HG03521 (cell line): ENCODE measurements around the gene GNA14.
"Not testable (repeated sequence)": the region's sequence is repeated elsewhere in the genome, so short reads cannot be mapped to it uniquely, and the experiment has no call there.

Source experiments
- ATAC-seq: cut with Tn5 transposase; IDR thresholded peaks from one replicate; pipeline ENCODE4 v1.9.1; 2021; ENCODE audit warnings: mild to moderate bottlenecking, moderate library complexity; ENCODE audit not compliant: unreplicated experiment

GNA14 gene

DNA sequence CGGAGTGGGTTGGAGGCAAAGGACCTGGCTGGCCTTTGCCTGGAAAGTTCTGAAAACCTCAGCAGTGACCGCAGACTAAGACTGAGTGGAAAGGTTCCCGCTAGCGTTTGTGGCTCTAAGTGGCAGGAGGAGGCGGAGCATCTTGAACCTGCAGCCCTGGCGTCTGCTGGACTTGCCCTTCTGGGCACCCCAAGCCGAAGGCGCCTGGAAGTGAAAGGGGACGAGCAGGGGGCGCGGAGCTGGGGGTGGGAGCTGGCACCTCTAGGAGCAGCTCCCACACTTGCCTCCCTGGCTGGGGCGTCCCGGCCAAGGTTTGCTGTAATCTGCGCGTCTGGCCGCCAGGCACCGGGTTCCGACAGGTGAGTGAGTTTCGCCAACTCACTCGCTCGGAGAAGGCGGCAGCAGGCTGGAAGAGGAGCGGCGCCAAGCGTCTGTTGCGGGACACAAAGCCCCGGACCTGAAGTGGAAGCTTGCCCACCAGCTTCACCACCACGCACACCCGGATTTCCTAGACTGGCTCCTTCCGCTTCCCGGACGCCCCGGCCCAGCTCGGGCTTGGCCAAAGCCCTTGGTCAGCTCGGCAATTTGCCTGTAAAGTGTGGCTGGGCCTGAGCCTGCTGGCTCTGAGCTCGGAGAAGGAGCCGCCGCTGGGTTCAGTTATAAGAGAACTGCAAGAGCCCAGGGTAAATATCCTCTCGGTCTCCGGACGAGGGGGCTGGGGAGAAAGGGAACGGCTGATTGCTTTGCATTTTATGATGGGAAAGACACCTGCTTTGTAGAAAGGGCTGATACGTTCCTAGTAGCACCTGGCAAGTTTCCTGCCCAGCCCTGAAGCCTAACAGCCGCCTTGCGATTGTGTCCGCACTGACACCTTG, at the start of gene GNA14:
Gene GNA14 (minus strand): TSS at position 89 of the 875 bp plus-strand sequence. CDS start 529 bp downstream, outside the sequence.
- no peak for ATAC-seq

DNA sequence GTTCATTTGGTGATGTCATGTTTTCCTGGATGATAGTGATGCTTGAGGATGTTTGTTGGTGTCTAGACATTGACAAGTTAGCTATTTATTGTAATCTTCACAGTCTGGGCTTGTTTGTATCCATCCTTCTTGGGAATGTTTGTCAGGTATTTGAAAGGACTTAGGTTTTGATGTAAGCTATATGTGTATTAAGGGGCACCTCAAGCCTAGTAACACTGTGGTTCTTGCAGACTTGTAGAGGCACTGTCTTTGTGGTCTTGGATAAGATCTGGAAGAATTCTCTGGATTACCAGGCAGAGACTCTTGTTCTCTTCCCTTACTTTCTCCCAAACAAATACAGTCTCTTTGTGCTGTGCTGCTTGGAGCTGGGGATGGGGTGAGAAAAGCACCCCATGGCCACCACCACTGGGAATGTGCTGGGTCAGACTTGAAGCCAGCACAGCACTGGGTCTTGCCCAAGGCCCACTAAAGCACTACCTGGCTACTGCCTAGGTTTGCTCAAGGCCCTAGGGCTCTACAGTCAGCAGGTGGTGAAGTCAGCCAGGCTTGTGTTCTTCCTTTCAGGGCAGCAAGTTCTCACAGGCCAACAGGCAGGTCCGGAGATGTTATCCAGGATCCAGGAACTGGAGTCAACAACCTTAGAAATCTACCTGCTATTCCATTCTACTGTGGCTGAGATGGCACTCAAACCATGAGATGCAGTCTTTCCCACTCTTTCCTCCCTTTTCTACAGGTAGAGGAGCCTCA, 49.3 kb upstream of the GNA14 start:
- ATAC-seq = no peak

DNA sequence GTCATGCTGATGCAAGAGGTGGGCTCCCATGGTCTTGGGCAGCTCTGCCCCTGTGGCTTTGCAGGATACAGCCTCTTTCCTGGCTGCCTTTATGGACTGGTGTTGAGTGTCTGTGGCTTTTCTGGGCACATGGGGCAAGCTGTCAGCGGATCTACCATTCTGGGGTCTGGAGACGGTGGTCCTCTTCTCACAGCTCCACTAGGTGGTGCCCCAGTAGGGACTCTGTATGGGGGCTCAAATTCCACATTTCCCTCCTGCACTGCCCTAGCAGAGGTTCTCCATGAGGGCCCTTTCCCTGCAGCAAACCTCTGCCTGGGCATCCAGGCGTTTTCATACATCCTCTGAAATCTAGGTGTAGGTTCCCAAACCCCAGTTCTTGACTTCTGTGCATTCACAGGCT, 42.6 kb upstream of the GNA14 start:
- ATAC-seq = not testable (repeated sequence)

DNA sequence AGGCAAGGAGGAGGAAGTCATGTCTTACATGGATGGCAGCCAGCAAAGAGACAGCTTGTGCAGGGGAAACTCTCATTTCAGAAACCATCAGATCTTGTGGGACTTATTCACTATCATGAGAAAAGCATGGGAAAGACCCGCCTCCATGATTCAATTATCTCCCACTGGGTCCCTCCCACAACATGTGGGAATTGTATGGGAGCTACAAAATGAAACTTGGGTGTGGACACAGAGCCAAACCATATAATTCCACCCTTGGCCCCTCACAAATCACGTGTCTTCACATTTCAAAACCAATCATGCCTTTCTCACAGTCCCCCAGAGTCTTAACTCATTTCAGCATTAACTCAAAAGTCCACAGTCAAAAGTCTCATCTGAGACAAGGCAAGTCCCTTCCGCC, 42.0 kb upstream of the GNA14 start:
- not testable (repeated sequence) for ATAC-seq

DNA sequence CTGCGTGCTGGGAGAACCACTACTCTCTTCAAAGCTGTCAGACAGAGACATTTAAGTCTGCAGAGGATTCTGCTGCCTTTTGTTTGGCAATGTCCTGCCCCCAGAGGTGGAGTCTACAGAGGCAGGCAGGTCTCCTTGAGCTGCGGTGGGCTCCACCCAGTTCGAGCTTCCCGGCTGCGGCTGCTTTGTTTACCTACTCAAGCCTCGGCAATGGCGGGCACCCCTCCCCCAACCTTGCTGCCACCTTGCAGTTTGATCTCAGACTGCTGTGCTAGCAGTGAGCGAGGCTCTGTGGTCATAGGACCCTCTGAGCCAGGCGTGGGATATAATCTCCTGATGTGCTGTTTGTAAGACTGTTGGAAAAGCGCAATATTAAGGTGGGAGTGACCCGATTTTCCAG, 39.6 kb upstream of the GNA14 start:
- not testable (repeated sequence) for ATAC-seq

DNA sequence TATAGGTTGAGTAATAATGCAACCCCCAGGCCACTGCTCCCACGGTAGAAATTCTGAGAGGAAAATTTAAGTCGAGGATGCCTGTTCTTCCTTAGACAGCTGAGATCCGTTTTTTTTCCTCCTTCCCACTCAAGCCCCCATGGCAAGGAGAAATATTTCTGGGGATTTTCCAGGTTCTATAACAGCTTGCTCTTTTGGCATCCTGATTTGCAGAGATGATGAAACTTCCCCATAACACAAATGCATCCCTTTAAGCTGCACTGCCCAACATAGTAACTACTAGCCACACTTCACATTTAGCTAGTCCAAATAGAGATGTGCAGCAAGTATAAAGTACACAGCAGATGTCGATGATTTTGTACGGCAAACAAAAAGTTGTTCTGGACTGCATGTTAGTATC, 32.5 kb upstream of the GNA14 start:
- ATAC-seq = no peak

DNA sequence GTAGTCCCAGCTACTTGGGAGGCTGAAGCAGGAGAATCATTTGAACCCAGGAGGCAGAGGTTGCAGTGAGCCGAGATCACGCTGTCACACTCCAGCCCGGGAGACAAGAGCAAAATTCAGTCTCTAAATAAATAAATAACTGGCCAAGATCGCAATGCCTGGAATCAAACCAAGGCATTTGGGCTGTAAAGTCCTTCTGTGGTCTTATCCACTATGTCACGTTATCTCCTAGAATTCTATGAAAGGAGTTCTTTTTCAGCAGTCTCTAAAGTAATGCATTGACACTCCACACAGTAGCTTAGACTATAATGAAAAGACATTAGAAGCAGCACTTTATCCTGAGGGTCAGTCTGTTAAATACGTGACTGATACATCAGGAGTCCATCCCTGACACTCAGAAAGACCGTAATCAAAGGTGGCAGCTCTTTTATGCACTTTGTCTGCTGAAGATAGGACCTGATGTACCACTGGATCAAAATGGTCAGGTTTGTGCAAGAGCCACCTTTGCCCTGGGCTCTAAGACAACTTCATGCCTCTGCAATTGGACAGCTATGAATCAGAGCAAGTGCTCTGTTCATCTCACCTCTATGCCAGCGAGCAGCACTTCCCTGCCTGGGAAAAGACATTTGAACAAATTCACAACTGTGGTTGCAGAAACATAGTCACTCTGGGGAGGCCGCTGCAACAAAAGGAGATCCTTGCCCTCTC, 31.7 kb upstream of the GNA14 start:
- no peak for ATAC-seq

DNA sequence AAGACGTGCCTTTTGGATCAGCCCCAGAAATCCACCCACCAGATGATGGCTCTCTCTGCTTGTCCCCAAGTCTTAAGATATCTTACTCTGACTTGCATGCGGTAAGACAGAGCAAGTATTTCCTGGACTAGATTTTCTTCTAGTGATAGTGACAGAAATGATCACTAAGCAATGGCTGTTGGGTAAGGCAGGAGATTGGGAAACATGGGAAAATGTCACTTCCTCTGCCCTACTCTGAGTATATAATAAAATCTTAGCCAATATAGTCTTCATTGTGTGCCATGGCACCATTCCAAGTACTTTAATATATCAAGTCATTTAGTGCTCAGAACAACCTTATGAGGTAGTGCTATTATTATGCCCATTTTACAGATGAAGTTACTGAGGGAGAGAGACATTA, 31.0 kb upstream of the GNA14 start:
- ATAC-seq = no peak

DNA sequence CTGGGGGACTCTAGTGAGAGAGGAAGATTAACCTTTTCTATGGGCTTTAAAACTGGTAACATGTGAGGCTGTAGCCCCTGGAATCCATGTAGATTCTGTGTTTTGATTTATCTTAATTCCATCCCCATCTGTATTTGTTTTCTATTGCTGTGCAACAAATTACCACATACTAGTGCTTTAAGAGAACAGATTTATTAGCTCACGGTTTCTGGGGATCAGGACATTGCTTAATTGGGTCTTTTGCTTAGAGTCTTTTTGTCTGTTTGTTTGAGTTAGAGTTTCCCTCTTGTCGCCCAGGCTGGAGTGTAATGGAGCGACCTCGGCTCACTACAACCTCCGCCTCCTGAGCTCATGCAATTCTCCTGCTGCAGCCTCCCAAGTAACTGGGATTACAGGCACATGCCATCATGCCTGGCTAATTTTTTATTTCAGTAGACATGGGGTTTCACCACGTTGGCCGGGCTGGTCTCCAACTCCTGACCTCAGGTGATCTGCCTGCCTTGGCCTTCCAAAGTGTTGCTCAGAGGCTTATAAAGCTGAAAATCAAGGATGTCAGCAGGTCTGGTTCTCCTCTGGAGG, 29.9 kb upstream of the GNA14 start:
- no peak for ATAC-seq

DNA sequence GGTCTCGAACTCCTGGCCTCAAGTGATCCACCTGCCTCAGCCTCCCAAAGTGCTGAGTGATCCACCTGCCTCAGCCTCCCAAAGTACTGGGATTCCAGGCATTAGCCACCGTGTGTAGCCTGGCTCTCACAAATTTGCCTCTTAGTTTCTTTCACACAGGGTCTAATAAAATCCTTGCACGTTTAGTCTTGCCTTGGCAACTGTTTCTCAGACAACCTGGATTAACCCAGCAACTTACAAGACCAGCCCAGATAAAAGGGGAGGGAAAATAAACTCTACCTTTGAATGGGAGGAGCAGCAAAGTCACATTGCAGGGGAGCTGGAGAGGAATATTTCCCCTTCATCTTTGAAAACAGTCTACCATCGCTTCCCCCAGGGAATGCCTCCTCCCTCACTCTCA, 29.3 kb upstream of the GNA14 start:
- ATAC-seq = no peak

DNA sequence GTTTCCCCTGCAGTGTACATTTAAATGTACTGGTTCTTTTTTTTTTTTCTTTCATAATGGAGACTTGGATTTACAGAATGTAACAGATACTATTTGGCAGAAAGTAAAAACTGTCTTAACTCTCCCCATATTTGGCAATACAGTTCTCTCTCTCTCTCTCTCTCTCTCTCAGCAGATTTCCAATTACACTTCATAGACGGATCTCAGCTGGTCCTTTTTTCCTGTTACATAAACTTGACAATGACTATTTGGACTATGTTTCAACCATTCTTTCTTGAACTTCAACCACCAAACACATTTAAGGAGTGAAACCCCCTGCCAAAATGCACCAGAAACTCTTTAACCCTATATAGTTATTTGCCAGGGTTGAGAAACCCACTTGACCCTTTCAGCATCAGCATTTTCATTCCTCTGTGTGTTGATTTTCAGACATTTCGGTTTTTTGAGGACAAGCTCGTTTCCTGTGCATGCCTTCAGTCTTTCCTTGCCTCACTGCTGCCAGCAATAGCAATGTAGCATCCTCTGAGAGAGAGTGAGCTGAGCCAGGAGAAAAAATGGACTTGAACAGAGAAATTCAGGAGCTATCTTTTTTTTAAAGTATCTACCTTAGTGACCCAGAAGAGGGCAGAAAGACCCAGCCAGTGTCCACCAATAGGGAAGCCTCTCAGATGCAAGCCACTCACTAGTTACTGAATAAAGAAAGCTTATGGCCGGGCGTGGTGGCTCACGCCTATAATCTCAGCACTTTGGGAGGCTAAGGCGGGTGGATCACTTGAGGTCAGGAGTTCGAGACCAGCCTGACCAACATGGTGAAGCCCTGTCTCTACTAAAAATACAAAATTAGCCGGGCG, 26.0 kb upstream of the GNA14 start:
- ATAC-seq = no peak

DNA sequence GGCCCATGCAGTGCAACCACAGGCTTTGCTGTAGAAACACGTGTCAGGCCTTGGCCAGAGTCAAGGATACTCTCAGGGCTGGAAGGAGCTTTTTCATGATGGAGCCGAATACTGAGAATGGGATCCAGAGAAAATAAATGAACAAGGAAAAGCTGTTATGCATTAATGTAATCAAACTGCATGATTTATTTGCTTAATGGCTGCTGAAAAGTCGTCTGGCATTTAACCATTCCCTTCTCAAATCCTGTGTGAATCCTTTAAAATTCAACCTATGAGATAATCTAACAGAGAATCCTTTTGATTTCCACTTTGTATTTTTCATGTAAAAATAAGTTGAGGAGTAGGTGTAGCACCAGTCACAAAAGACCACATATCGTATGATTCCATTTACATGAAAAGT, 24.1 kb upstream of the GNA14 start:
- ATAC-seq = no peak

DNA sequence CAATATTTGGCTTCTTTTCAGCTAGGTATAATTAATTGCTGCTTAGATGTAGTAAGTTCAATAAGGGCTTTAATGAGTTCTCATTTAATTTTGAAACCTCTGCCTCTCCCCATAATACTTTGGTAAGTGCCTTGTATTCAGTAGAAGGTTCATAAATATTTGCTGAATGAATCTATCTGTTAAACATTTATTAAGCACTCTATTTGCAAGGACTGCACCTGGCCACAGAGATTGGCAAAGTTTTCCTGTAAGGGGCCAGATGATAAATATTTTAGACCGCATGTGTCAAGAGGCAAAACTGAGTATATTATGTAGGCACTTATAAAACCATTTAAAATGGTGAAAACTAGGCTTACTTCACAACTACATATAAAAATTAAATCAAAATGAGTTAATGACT, 19.0 kb upstream of the GNA14 start:
- no peak for ATAC-seq

DNA sequence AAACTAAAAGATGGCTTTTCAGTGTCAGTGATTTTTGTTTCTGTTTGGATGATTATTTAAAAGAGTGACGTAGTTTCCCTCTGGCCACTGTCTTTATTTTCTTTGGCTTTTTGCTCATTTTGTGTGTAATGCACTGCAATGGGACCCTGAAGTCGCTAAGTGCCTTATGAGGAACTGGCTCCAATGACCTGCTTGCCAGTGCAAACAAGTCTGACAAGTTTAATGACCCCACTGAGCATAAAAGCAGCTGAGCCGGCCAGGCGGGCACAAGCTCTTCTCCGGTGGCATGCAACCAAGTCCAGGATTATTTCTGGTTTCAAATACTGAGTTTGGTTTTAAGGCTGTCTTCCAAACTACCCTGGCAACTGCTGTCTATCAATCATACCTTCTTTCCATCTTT, 15.6 kb upstream of the GNA14 start:
- ATAC-seq = no peak

DNA sequence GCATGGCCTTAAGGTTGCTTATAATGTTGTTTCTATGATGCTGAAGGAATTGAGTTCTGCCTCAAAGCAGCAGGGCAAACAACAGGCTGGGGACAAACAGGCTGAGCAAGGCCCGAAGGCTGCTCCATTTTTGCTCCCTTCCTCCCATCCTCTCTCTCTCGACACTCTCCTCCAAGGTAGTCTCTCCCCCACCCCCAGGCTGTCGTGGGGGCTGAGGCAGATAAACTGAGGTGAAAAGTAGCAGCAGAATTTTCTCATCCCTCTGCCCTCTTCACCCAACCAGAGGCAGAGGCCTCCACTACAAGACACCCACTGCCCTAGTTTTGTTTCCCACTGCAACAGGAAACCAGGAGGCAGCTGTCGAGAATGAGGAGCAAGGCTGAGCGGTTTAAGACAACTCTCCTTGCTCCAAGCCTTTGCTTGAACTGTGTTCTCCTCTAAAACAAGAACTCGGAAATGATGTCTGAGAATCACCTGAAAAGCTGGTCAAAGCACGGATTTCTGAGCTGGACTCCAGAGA, 13.5 kb upstream of the GNA14 start:
- no peak for ATAC-seq

DNA sequence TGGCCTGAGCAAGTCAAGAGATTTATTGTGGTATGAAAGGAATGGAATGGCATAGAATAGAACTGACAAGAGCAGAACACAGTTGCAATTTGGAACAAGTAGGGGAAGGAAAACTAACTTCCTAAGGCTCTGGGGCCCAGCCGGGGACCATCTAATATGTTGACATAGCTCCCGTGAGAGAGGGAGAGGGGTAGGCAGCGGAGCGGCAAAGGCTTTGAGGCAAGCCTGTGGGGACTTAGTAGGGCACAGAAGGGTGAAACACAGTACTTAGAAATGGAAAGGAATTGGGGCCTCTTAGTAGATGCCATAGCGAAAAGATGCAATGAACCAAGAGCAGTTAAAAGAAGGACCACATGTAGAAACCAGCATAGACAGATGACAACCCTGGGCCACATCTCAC, 11.8 kb upstream of the GNA14 start:
- no peak for ATAC-seq

DNA sequence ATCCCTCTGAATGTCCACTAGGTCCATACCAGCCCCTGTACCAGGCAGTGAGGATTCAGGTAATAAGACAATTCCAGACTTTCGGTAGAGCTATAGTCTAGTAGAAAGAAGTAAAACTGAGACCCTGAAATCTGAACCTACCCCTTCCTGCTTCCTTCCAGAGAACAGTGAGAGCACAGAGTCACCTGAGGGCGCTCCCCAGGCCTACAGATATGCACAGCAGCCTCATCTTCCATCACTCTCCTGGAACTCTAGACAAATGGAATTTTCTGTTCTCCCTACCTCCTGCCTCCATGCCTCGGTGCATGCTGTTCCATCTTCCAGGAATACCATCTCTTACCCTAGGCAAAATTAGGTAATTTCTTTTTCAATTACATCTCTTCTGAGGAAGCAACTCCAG, 3.1 kb upstream of the GNA14 start:
- ATAC-seq = no peak

DNA sequence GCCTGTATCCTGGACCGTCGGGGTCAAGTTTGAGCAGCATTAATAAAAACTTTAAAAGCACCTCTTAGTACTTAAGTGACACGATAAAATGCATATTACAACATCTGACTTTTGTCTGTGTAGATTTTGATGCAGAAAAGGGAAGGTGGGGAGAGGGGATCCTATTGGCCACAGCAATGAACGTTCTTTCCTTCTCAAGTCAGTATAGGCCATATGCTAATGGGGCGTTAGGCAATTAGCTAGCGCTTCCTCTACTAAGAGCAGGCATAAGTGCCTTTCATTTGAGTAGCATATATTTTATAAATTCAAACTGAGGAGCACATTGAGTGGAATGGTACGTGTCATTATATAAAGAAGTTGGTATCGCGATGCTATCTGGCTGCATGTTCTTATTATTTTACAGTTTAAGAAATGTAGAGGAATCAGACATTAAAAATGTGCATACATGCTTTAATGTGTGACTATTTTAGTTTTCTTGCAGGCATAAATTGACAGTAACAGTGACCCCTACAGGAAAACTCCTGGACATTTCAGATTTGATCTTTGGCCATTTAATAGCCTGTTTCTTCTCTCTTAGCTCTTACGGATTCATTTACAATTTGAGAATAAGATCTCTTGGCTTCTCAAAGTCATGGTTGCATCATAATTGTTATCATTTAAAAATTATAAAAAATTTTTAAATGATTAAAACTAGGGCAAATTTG, 1.1 kb upstream of the GNA14 start:
- ATAC-seq = no peak
